Stimulated activated memory B cell treated with anti-CD40 and anti-IgM and Interleukin-4, amounts not matched to agents 10 μg/mL and 1 μg/mL and 100 μg/mL, for 72 hours (primary cell): ENCODE data around the gene CD3G.

Experiments
- ATAC-seq: fragments of 150-1000 bp; cut with Tn5 transposase; 2 replicates; pipeline ENCODE4 v1.10.0; 2021
- H3K27ac Mint-ChIP-seq: one replicate; pipeline ENCODE4 v1.8.0; 2022; ENCODE audit warnings: mild to moderate bottlenecking, mixed read lengths
- H3K27me3 Mint-ChIP-seq: one replicate; pipeline ENCODE4 v1.8.0; 2022; ENCODE audit warnings: mixed read lengths
- H3K36me3 Mint-ChIP-seq: one replicate; pipeline ENCODE4 v1.8.0; 2022; ENCODE audit warnings: mixed read lengths
- H3K4me1 Mint-ChIP-seq: one replicate; pipeline ENCODE4 v1.8.0; 2022; ENCODE audit warnings: mixed read lengths
- H3K4me3 Mint-ChIP-seq: one replicate; pipeline ENCODE4 v1.8.0; 2022; ENCODE audit warnings: mild to moderate bottlenecking, moderate library complexity, mixed read lengths
- H3K9me3 Mint-ChIP-seq: one replicate; pipeline ENCODE4 v1.8.0; 2022; ENCODE audit warnings: mixed read lengths

The CD3G gene

DNA sequence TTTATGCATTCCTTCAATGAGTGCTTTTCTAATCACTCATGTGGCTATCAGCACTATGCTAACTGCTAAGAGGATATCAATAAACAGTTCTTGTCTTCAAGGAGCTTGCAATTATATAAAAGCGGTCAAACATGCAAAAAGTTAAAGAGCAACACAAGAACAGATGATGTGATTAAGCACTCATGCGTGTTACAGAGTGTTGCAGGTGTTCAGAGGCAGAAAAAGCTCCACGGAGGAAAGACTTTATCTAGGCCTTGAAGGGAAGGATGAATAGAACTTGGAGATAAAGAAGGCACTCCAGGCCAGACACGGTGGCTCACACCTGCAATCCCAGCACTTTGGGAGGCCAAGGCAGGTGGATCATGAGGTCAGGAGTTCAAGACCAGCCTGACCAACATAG, 26.0 kb upstream of the CD3G start:
- H3K4me3 Mint-ChIP-seq, result no peak overlapping the region
- H3K4me1 Mint-ChIP-seq, result peaks cover 61% of the 10 kb centered on the region
- no peak for ATAC-seq
- H3K27me3 Mint-ChIP-seq, result no peaks in the 10 kb centered on the region
- no peaks in the 10 kb centered on the region for H3K36me3 Mint-ChIP-seq
- H3K27ac Mint-ChIP-seq, result no peak overlapping the region
- H3K9me3 Mint-ChIP-seq, result peaks cover 4% of the 10 kb centered on the region

DNA sequence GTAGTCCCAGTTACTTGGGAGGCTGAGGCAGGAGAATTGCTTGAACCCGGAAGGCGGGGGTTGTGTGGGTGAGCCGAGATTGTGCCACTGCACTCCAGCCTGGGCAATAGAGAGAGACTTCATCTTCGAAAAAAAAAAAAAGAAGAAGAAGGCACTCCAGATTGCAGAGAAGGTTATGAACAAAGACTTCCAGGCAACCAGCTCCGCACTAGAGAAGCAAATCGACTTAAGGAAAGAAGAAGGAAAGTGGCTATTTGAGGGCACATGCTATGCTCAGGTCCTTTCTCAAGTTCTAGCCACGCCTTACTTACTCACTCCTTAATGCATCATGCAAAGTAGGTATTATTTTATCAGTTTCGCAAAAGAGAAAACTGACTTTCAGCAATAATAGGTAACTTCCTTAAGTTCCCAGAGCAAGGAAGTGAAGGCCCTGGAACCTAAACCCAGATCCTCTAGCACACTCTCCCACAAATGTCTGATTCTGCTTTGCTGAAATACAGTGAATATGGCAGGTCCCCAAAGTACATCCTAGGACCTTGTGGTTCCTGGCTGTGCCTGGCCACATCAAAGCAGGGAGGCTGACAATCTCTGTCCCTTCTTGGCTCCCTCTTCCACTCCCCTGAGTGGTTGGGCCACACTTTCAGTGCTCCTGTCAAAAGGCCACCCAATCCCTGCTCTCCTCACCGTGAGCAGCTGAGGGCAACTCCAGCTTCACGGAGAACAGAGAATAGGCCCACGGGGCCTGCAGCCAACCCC, 25.4 kb upstream of the CD3G start:
- no peak for ATAC-seq
- H3K4me1 Mint-ChIP-seq, result peaks cover 61% of the 10 kb centered on the region
- H3K27ac Mint-ChIP-seq, result peak overlapping the region; percentile 28
- no peak overlapping the region for H3K4me3 Mint-ChIP-seq
- H3K27me3 Mint-ChIP-seq, result no peaks in the 10 kb centered on the region
- no peaks in the 10 kb centered on the region for H3K36me3 Mint-ChIP-seq
- H3K9me3 Mint-ChIP-seq, result peaks cover 4% of the 10 kb centered on the region

DNA sequence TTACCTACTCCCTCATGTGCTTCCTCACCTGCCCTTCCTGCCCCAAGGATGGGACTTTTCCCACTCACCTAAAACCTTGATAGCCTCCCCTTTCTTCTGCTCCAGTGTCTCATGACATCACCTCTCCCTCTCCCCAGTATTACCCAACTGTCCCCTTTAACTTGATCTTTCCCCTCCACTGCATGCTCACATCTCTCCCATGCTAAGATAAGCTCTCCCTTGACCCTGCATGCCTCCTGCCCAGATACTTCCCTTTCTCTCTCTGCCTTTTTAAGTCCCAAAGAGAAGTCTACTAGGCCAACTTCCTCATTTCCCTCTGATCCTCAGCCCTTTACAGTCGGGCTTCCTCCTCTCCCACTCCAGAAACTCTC, 24.8 kb upstream of the CD3G start:
- ATAC-seq, result no peak
- Mint-ChIP-seq H3K27ac (peak overlapping the region; percentile 28), H3K4me1 (peaks cover 61% of the 10 kb centered on the region), H3K4me3 (no peak overlapping the region), H3K27me3 (no peaks in the 10 kb centered on the region), H3K9me3 (peaks cover 4% of the 10 kb centered on the region), H3K36me3 (no peaks in the 10 kb centered on the region)

DNA sequence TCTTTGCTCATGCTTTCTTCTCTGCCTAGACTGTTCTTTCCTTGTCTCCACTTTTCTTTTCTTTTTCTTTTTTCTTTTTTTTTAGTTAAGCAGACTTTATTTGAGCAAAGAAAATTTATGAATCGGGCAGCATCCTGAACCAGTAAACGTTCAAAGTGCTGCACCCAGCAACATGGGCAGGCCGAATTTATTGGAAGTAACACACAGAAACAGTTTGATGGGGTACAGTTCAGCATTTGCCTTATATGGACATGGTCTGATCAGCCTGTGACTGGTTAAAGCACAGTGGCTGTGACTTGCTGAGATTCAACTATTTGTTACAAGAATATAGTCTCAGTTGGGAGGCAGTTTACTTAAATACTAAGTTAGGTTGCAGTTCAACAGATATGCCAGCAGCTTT, 23.6 kb upstream of the CD3G start:
- Mint-ChIP-seq H3K4me3 (no peak overlapping the region), H3K36me3 (no peaks in the 10 kb centered on the region), H3K27ac (peak overlapping the region; percentile 28), H3K9me3 (peaks cover 4% of the 10 kb centered on the region), H3K4me1 (peaks cover 56% of the 10 kb centered on the region), H3K27me3 (no peaks in the 10 kb centered on the region)
- ATAC-seq, result no peak

DNA sequence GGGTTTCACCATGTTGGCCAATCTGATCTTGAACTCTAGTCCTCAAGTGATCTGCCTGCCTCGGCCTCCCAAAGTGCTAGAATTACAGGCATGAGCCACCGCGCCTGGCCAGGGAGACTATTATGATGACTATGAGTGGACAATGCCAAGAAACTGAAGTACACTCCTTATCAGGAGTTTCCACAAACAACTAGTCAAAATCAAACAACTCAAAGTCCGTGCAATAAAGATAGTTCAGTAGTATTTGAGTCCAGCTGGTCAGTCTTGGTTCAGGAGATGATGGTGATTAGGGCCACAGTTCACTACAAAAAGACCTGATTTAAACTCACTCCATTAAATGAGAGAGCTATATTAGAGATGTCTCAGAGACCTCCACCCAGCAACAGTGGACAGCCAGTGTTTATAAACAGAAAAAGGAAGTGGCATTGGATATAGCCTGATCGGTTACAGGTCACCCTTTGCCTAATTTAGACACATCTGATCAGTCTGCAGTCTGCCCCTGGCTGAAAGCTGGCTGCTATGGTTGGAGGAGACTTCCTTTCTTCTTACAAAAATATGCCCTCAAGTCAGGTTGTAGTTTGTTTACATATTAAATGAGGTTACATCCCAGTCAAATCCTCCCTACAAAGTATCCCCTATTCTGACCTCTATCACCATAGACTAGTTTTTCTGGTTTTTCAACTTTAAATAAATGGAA, 22.6 kb upstream of the CD3G start:
- no peaks in the 10 kb centered on the region for H3K36me3 Mint-ChIP-seq
- ATAC-seq, result peak; percentile 69
- H3K4me1 Mint-ChIP-seq, result peaks cover 46% of the 10 kb centered on the region
- peaks cover 4% of the 10 kb centered on the region for H3K9me3 Mint-ChIP-seq
- H3K4me3 Mint-ChIP-seq, result no peak overlapping the region
- peak overlapping the region; percentile 48 for H3K27ac Mint-ChIP-seq
- no peaks in the 10 kb centered on the region for H3K27me3 Mint-ChIP-seq

DNA sequence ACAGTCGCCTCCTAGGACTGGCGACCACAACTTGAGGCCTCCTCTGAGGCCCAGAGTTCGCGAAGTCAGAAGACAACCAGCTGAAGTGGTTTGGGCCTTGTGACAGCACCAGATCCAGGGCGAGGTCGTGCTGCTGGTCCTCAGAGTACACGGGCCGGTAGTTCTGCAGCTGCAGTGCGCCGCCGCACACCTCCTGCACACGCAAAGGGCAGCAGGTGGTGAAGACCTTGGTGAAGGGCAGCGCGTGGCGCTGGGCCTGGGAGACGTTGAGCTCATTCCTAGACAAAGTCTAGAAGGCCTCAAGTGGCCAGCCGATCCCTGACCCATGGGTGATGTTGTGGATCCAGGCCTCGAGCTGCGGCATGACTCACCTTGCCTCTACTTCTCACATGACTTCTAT, 21.4 kb upstream of the CD3G start:
- ATAC-seq, result no peak
- Mint-ChIP-seq H3K4me1 (peaks cover 37% of the 10 kb centered on the region), H3K27ac (peak overlapping the region; percentile 48), H3K4me3 (no peak overlapping the region), H3K9me3 (peaks cover 4% of the 10 kb centered on the region), H3K27me3 (no peaks in the 10 kb centered on the region), H3K36me3 (no peaks in the 10 kb centered on the region)

DNA sequence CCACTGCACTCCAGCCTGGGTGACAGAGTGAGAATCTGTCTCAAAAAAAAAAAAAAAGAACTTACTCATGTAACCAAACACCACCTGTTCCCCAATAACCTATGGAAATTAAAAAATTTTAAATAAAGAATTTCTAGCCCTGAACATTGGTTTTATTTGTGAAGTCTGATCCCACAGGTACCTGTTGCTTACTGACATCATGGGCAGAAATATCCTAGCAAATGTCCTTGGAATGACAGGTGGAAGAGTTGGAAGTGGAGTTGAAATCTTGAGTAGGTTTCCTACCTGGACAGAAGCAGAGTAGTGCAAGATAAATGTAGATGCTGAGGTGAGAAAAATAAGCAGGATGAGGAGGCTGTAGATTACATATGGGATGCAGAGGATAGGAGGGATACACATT, 18.9 kb upstream of the CD3G start:
- no peak for ATAC-seq
- Mint-ChIP-seq H3K4me1 (peaks cover 19% of the 10 kb centered on the region), H3K36me3 (no peaks in the 10 kb centered on the region), H3K9me3 (peaks cover 1% of the 10 kb centered on the region), H3K4me3 (no peak overlapping the region), H3K27ac (no peak overlapping the region), H3K27me3 (no peaks in the 10 kb centered on the region)

DNA sequence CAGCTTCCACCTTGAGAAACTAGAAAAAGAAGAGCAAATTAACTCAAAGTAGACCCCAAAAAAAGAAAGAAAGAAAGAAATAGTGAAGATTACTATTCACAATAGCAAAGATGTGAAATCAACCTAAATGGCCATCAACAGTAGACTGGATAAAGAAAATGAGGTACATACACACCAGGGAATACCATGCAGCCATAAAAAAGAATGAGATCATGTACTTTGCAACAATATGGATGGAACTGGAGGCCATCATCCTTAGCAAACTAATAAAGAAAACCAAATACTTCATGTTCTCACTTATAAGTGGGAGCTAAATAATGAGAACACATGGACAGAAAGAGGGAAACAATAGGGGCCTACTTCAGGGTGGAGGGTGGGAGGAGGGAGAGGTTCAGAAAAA, 15.4 kb upstream of the CD3G start:
- no peak overlapping the region for H3K4me3 Mint-ChIP-seq
- no peak for ATAC-seq
- H3K4me1 Mint-ChIP-seq, result no peaks in the 10 kb centered on the region
- H3K27ac Mint-ChIP-seq, result no peak overlapping the region
- no peaks in the 10 kb centered on the region for H3K9me3 Mint-ChIP-seq
- no peaks in the 10 kb centered on the region for H3K27me3 Mint-ChIP-seq
- no peaks in the 10 kb centered on the region for H3K36me3 Mint-ChIP-seq

DNA sequence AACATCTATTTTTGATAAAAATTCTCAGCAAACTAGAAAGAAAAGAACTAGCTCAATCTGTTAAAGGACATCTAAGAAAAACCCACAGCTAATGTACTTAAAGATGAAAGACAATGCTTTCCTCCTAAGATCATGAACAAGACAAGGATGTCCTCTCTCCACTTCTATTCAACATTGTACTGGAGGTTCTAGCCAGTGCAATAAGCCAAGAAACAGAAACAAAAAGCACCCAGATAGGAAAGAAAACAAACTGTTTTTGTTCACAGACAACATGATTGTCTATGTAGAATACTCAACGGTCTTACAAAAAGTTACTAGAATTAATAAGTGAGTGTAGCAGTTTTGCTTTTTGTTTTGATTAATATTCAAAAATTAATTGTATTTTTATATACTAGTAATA, 9.4 kb upstream of the CD3G start:
- Mint-ChIP-seq H3K27ac (no peak overlapping the region), H3K27me3 (no peaks in the 10 kb centered on the region), H3K4me3 (no peak overlapping the region), H3K9me3 (no peaks in the 10 kb centered on the region), H3K4me1 (peaks cover 18% of the 10 kb centered on the region), H3K36me3 (no peaks in the 10 kb centered on the region)
- no peak for ATAC-seq

DNA sequence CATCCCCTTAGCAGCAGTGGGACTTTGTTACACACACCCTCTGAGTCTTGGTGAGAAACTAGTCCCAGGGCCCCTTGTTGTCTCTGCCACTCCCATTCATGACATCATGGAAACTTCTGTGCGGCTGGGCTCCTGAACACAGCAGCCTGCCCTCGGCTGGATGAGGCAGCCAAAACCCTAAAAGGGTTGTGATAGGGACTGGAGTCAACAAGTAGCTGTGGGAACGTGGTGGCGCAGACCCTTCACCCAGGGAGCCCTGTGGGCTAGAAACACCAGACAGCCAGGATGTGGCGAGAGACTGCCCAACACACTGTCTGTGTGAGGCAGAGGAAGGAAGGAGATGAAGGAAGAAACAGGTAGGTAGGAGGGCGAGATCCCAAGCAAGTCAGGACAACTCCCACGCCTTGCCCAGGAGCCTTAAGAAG, 5.5 kb upstream of the CD3G start:
- H3K9me3 Mint-ChIP-seq, result no peaks in the 10 kb centered on the region
- H3K4me3 Mint-ChIP-seq, result peak overlapping the region; percentile 51
- peak overlapping the region; percentile 84 for H3K27ac Mint-ChIP-seq
- no peaks in the 10 kb centered on the region for H3K36me3 Mint-ChIP-seq
- H3K4me1 Mint-ChIP-seq, result peaks cover 20% of the 10 kb centered on the region
- peak; percentile 65 for ATAC-seq
- no peaks in the 10 kb centered on the region for H3K27me3 Mint-ChIP-seq

DNA sequence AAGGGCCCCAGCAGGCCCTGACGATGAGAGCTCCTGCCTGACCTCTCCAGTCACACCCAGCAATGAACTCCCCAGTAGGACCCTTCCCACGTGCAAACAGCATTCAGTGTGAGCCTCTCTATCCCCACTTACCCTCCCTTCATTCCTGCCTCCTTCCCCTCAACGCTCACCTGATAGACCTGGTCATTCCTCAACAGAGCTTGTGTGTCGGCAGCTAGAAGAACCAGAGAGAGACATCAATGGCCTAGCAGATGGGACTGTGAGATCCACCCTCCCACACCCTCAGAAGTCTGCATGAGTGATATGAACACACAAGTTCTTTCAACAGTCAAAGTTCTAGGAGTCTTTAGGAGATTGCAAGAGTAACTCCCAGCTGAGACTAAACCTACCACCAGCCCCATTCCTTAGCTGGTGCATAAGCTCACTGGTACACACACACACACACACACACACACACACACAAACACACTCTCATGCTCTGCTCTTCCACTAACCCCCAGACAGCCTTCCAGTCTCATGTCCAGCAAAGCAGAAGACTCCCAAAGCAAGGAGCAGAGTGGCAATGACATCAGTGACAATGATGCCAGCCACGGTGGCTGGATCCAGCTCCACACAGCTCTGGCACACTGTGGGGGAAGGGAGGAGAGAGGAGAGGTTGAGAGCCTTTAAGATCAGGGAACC, 4.7 kb upstream of the CD3G start:
- Mint-ChIP-seq H3K4me3 (no peak overlapping the region), H3K27ac (peak overlapping the region; percentile 84), H3K4me1 (peaks cover 20% of the 10 kb centered on the region), H3K9me3 (no peaks in the 10 kb centered on the region), H3K36me3 (no peaks in the 10 kb centered on the region), H3K27me3 (no peaks in the 10 kb centered on the region)
- ATAC-seq, result no peak

DNA sequence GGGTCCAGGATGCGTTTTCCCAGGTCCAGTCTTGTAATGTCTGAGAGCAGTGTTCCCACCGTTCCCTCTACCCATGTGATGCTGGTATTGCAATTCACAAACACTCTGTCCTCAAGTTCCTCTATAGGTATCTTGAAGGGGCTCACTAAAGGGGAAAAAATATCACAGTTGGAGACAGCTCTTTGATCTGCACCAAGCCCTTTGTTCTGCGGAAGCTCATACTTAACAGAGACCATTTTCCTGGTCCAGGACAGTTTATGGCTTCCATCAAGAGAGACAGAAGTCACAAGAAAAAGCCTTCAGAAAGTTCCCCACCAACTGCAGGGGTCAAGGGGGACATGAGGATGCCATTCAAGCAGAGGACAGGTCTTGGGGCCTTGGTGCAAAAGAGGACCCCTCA, 3.7 kb upstream of the CD3G start:
- peaks cover 9% of the 10 kb centered on the region for H3K27me3 Mint-ChIP-seq
- H3K27ac Mint-ChIP-seq, result no peak overlapping the region
- H3K9me3 Mint-ChIP-seq, result no peaks in the 10 kb centered on the region
- no peak overlapping the region for H3K4me3 Mint-ChIP-seq
- no peak for ATAC-seq
- H3K36me3 Mint-ChIP-seq, result no peaks in the 10 kb centered on the region
- peaks cover 22% of the 10 kb centered on the region for H3K4me1 Mint-ChIP-seq

DNA sequence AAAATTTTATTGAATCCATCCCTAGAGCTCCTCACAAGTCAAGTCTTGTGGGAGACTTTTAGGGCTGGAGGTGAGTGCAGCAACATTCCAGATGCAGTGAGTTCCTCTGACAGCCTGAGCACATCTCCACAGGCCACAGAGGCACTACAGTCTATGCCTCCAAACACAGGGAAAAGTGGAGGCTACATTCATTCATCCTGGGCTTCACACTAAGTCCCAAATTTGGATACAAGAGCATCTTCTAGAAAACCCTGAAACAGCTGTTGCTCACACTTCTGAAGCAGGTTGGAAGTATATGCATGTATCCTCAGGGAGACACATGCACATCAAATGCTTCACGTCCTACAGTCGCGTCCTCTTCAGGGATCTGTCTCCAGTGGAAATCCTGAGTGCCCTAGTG, 2.9 kb upstream of the CD3G start:
- Mint-ChIP-seq H3K27ac (no peak overlapping the region), H3K27me3 (peaks cover 14% of the 10 kb centered on the region), H3K4me1 (peaks cover 25% of the 10 kb centered on the region), H3K9me3 (no peaks in the 10 kb centered on the region), H3K36me3 (no peaks in the 10 kb centered on the region), H3K4me3 (no peak overlapping the region)
- ATAC-seq, result no peak

DNA sequence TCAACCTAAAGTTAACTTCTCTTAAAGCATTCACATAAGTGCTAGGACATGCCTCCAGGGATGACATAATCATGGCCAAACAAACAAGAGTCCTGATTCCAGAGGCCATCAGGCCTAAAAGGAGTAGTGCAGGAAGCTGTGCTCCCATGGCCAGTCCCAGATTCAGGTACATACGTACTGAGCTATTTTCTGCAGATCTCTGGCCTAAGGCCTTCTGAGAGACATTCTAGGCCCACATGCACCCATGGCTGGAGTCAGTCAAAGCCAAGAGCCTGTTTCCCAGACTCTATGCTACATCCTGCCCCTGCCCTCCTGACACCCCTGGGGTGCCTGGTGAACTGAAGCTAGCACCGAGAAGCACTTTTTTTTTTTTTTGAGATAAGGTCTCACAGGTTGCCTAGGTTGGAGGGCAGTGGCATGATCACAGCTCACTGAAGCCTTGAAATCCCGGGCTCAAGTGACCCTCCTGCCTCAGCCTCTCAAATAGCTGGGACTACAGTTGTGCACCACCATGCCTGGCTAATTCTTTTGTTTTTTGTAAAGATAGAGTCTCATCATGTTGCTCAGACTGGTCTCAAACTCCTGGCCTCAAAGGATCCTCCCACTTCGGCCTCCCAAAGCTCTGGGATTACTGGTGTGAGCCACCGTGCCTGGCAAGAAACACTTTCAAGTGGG, 2.2 kb upstream of the CD3G start:
- ATAC-seq, result no peak
- no peaks in the 10 kb centered on the region for H3K9me3 Mint-ChIP-seq
- peaks cover 14% of the 10 kb centered on the region for H3K27me3 Mint-ChIP-seq
- H3K27ac Mint-ChIP-seq, result no peak overlapping the region
- H3K36me3 Mint-ChIP-seq, result no peaks in the 10 kb centered on the region
- peaks cover 25% of the 10 kb centered on the region for H3K4me1 Mint-ChIP-seq
- H3K4me3 Mint-ChIP-seq, result no peak overlapping the region

DNA sequence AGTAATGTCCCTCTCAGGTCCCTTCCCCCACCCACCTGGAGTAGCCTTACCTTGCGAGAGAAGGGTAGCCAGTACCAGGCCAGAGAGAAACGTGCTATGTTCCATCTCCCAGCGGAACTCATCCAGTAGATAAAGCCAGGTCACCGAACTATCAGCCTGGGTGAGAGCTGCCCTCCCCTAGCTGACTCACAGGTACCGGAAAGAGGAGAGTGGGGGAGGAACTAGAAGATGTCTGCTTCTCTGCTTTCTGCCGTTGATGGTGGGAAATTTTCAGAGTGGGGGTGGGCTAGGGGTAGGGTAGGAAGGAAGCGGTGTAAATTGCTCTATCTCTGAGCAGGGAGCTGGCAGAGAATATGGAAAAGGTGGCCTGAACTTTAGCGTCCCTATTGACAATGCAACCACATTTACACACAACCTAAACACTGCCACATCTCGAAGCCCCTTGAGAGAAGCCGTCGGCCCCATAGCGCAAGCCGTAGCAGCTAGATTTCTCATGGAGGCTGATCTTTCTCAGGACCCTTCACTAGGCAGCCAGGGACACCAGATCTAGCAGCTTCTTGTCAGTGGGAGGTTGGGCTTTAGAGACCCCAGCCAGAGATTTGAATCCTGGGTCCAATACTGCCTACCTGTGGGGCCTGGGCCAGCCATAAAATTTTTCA, 1.5 kb upstream of the CD3G start, which contains the start of gene CD3D:
Gene CD3D, minus strand, starts transcription at position 203 of the 659 bp plus-strand sequence. Its CDS starts 98 bp downstream, at position 105.
- Mint-ChIP-seq H3K27ac (no peak within 1 kb of the TSS), H3K4me1 (peaks cover 25% of the 10 kb centered on the region), H3K9me3 (no peaks in the 10 kb centered on the region), H3K4me3 (no peak within 1 kb of the TSS), H3K36me3 (no peaks in the 10 kb centered on the region), H3K27me3 (peaks cover 14% of the 10 kb centered on the region)
- no peak for ATAC-seq
